DMS79 (cell line): ENCODE data around the gene SEMA5A.

Experiments used
- DNase-seq: peaks from one replicate; lab custom pipeline; 2025; lab: John Stamatoyannopoulos, UW

SEMA5A gene

GRCh38 chr5:9515436-9515835 is 30.4 kb downstream of the SEMA5A start:
- DNase-seq = no peak

- no peak for DNase-seq
These were observed 30.9 kb downstream of the SEMA5A start for GRCh38 chr5:9514968-9515367.

GRCh38 chr5:9513827-9514226 is 32.0 kb downstream of the SEMA5A start:
- no peak for DNase-seq

- no peak for DNase-seq
These were observed 33.4 kb downstream of the SEMA5A start for GRCh38 chr5:9512457-9512856.

- no peak for DNase-seq
These were observed 37.9 kb downstream of the SEMA5A start for GRCh38 chr5:9507974-9508373.

- no peak for DNase-seq
These were observed 40.6 kb downstream of the SEMA5A start for GRCh38 chr5:9505225-9505624.

GRCh38 chr5:9502864-9503263 is 43.0 kb downstream of the SEMA5A start:
- DNase-seq = no peak

- DNase-seq = no peak
These were observed 43.6 kb downstream of the SEMA5A start for GRCh38 chr5:9502050-9502834.

- no peak for DNase-seq
These were observed 45.2 kb downstream of the SEMA5A start for GRCh38 chr5:9500625-9501024.

GRCh38 chr5:9500193-9500592 is 45.7 kb downstream of the SEMA5A start:
- DNase-seq = no peak

GRCh38 chr5:9499498-9499876 is 46.4 kb downstream of the SEMA5A start:
- no peak for DNase-seq

GRCh38 chr5:9498541-9499497 is 47.1 kb downstream of the SEMA5A start:
- DNase-seq = peak; percentile 16

- DNase-seq = peak; percentile 57
These were observed 48.5 kb downstream of the SEMA5A start for GRCh38 chr5:9497347-9497746.

GRCh38 chr5:9496801-9497200 is 49.1 kb downstream of the SEMA5A start:
- DNase-seq = no peak

GRCh38 chr5:9495121-9495520 is 50.8 kb downstream of the SEMA5A start:
- DNase-seq = peak; percentile 90

- no peak for DNase-seq
These were observed 51.6 kb downstream of the SEMA5A start for GRCh38 chr5:9494301-9494700.

- DNase-seq = no peak
These were observed 55.3 kb downstream of the SEMA5A start for GRCh38 chr5:9490494-9491097.

- DNase-seq = no peak
These were observed 62.1 kb downstream of the SEMA5A start for GRCh38 chr5:9483779-9484178.

GRCh38 chr5:9483243-9483642 is 62.6 kb downstream of the SEMA5A start:
- no peak for DNase-seq

GRCh38 chr5:9482381-9482780 is 63.5 kb downstream of the SEMA5A start:
- DNase-seq = no peak

- DNase-seq = no peak
These were observed 65.4 kb downstream of the SEMA5A start for GRCh38 chr5:9480499-9480898.

GRCh38 chr5:9479990-9480389 is 65.9 kb downstream of the SEMA5A start:
- DNase-seq = no peak

- DNase-seq = no peak
These were observed 66.5 kb downstream of the SEMA5A start for GRCh38 chr5:9479361-9479760.
